K562 (cell line): Measurements from ENCODE around the gene SND1. TPM values are rescaled to one million over a fixed set of nuclear protein-coding genes. Genes with fewer than 3 reads are reported as not detected.

Experiments used
- CEBPG ChIP-seq, 3 experiments: fragments of 200-800 bp in 1 of 3; sonication (Bioruptor generic) in 1 of 3; sonication (generic) in 1 of 3; formaldehyde crosslinking in 1 of 3; IDR thresholded peaks in 2 of 3; conservative IDR thresholded peaks in 1 of 3; 2 replicates each; pipeline versions ENCODE4 v1.6.1 to v1.8.0; 2016 to 2022; ENCODE audit warnings: missing compliant biosample characterization in 2 of 3, missing genetic modification characterization in 2 of 3, mild to moderate bottlenecking in 1 of 3, missing genetic modification reagents in 1 of 3
- CGGBP1 ChIP-seq: fragments of 250-450 bp; sonication (Bioruptor Pico); IDR thresholded peaks from 2 replicates; pipeline ENCODE4 v1.9.0; 2021; ENCODE audit warnings: mild to moderate bottlenecking
- GATA2 ChIP-seq: sonication (generic); formaldehyde crosslinking; IDR thresholded peaks from 2 replicates; pipeline ENCODE4 v1.4.0; 2020; ENCODE audit warnings: mild to moderate bottlenecking, missing genetic modification reagents
- HDAC1 ChIP-seq, 2 experiments: fragments of 450-650 bp; IDR thresholded peaks; 2 replicates each; pipeline ENCODE4 v1.6.1; 2016 to 2017; ENCODE audit warnings: inconsistent platforms in 1 of 2, mild to moderate bottlenecking in 1 of 2, moderate library complexity in 1 of 2
- HDAC3 ChIP-seq: fragments of 450-650 bp; IDR thresholded peaks from 2 replicates; pipeline ENCODE4 v1.6.1; 2018; ENCODE audit warnings: borderline replicate concordance, mild to moderate bottlenecking, moderate library complexity; ENCODE audit not compliant: partially characterized antibody
- ID3 ChIP-seq, 2 experiments: fragments of 250-450 bp in 1 of 2; fragments of 450-650 bp in 1 of 2; sonication (Bioruptor Pico) in 1 of 2; IDR thresholded peaks; 2 replicates each; pipeline versions ENCODE4 v1.6.1 to v1.8.0; 2016 to 2021; ENCODE audit warnings: mild to moderate bottlenecking in 2 of 2, moderate library complexity in 2 of 2, missing compliant biosample characterization in 1 of 2, missing genetic modification characterization in 1 of 2
- ILK ChIP-seq: fragments of 450-650 bp; IDR thresholded peaks from 2 replicates; pipeline ENCODE4 v1.6.1; 2016; ENCODE audit warnings: missing genetic modification characterization, low read depth, mild to moderate bottlenecking, missing compliant biosample characterization, moderate library complexity, borderline replicate concordance
- KDM1A ChIP-seq, 2 experiments: fragments of 450-650 bp; IDR thresholded peaks; 2 replicates each; pipeline ENCODE4 v1.6.1; 2016; ENCODE audit warnings: mild to moderate bottlenecking in 2 of 2
- MAX ChIP-seq: sonication (generic); formaldehyde crosslinking; IDR thresholded peaks from 2 replicates; pipeline ENCODE4 v1.9.0; 2022; ENCODE audit warnings: mild to moderate bottlenecking, missing genetic modification reagents
- NCOA2 ChIP-seq, 2 experiments: fragments of 450-650 bp; IDR thresholded peaks; 2 replicates each; pipeline ENCODE4 v1.6.1; 2018; ENCODE audit warnings: mild to moderate bottlenecking in 2 of 2, moderate library complexity in 1 of 2; ENCODE audit not compliant: partially characterized antibody in 2 of 2
- PBX2 ChIP-seq, 2 experiments: IDR thresholded peaks in 1 of 2; conservative IDR thresholded peaks in 1 of 2; 2 replicates each; pipeline ENCODE4 v1.6.1; 2016; ENCODE audit warnings: low read depth in 2 of 2, mild to moderate bottlenecking in 1 of 2, missing compliant biosample characterization in 1 of 2, missing genetic modification characterization in 1 of 2, moderate library complexity in 1 of 2
- PML ChIP-seq: IDR thresholded peaks from 2 replicates; pipeline ENCODE4 v1.6.1; 2012; ENCODE audit warnings: low read length, inconsistent platforms
- SIN3B ChIP-seq: fragments of 450-650 bp; IDR thresholded peaks from 2 replicates; pipeline ENCODE4 v1.6.1; 2017; ENCODE audit warnings: low read depth, mild to moderate bottlenecking, moderate library complexity
- SUPT5H ChIP-seq: fragments of 450-650 bp; IDR thresholded peaks from 2 replicates; pipeline ENCODE4 v1.6.1; 2016
- TRIM24 ChIP-seq, 2 experiments: fragments of 450-650 bp; IDR thresholded peaks; 2 replicates each; pipeline ENCODE4 v1.6.1; 2016
- ZBTB11 ChIP-seq, 3 experiments: fragments of 200-800 bp in 1 of 3; fragments of 250-450 bp in 1 of 3; fragments of 450-650 bp in 1 of 3; sonication (Bioruptor Pico) in 1 of 3; sonication (Bioruptor generic) in 1 of 3; formaldehyde crosslinking in 1 of 3; IDR thresholded peaks; 2 replicates each; pipeline versions ENCODE4 v1.6.1 to v1.8.0; 2016 to 2022; ENCODE audit warnings: mild to moderate bottlenecking in 2 of 3, missing genetic modification characterization in 2 of 3, missing compliant biosample characterization in 1 of 3, moderate library complexity in 1 of 3
- ZBTB9 ChIP-seq: fragments of 450-650 bp; formaldehyde crosslinking; IDR thresholded peaks from 2 replicates; pipeline ENCODE4 v1.4.0; 2020; ENCODE audit warnings: mild to moderate bottlenecking, moderate library complexity
- polyA plus RNA-seq, 8 experiments: library from polyadenylated mRNA; depleted of rRNA in 4 of 8; stranded (reverse) in 5 of 8; unstranded in 3 of 8; fragments of >200 nt; fragmentation: Nextera tagmentation in 2 of 8; fragmentation: Illumina TruSeq in 1 of 8; extraction: Ambion mirVana in 2 of 8; extraction: Trizol in 1 of 8; gene quantifications; 2 replicates each; pipeline versions ENCODE4 v1.2.1 to v1.2.3, GENCODE V29; 2011 to 2014; ENCODE audit warnings: inconsistent platforms in 1 of 8, missing spikeins in 1 of 8
- total RNA-seq, 7 experiments: library from RNA; depleted of rRNA in 6 of 7; stranded (reverse); fragments of >200 nt in 6 of 7; fragmentation: Illumina TruSeq in 2 of 7; extraction: Trizol in 2 of 7; gene quantifications; 2 replicates each; pipeline versions ENCODE4 v1.2.1 to v1.2.3, GENCODE V29; 2011 to 2021; ENCODE audit warnings: low replicate concordance in 1 of 7

SND1 gene
- total and polyA plus RNA-seq, 9 of the 15 experiments (the other 6 are each of a cell fraction or from before 2014, with no cell fraction given), result 46.5 to 307 (median 191) TPM

GRCh38 chr7:127809261-127809702, 157.3 kb downstream of the SND1 start (continued):
- 0 out of 2 replicates have a peak, but pooled peaks have one; percentile 49 for TF ChIP-seq CGGBP1 (CRISPR knock-in tag)
- TF ChIP-seq NCOA2 (IDR thresholded peaks at IDR 0.05; ENCODE audit: partially characterized antibody in 2 of 2), result no peak
- TF ChIP-seq ZBTB11 (CRISPR knock-in tag; IDR thresholded peaks at IDR 0.05), result peak in 1 of 3 experiments; percentile 72; a peak in 2 of 6 replicates
- TF ChIP-seq ILK, result no peak
- TF ChIP-seq PBX2 (CRISPR knock-in tag; IDR thresholded peaks at IDR 0.05; ENCODE audit: low read depth), result no peak
- TF ChIP-seq PBX2 (tag; conservative IDR thresholded peaks at IDR 0.05; ENCODE audit: low read depth), result peak; percentile 43
- peak; percentile 64; the same call in 1 of the 2 replicates for TF ChIP-seq PML
- peak in 1 of 2 experiments; percentile 63; a peak in 1 of 4 replicates for TF ChIP-seq HDAC1 (IDR thresholded peaks at IDR 0.05)
- no peak for TF ChIP-seq SIN3B
- TF ChIP-seq KDM1A (IDR thresholded peaks at IDR 0.05), result peak in 1 of 2 experiments; percentile 20; a peak in 1 of 4 replicates
- TF ChIP-seq CEBPG (CRISPR knock-in tag; IDR thresholded peaks at IDR 0.05), result no peak
- no peak for TF ChIP-seq CEBPG (tag; conservative IDR thresholded peaks at IDR 0.05 in 1 of 2, IDR thresholded peaks at IDR 0.05 in 1 of 2)
- TF ChIP-seq HDAC3, result no peak
- peak; percentile 95 for TF ChIP-seq MAX (CRISPR knock-in tag)
- peak; percentile 82 to 85 for TF ChIP-seq TRIM24 (IDR thresholded peaks at IDR 0.05)
- TF ChIP-seq ZBTB9 (CRISPR knock-in tag), result peak; percentile 24; the same call in 1 of the 2 replicates
- no peak for TF ChIP-seq ID3 (CRISPR knock-in tag; IDR thresholded peaks at IDR 0.05)
- TF ChIP-seq ID3 (tag; IDR thresholded peaks at IDR 0.05), result no peak
- peak; percentile 77; the same call in 1 of the 2 replicates for TF ChIP-seq GATA2 (CRISPR knock-in tag)
- peak; percentile 29; the same call in 1 of the 2 replicates for TF ChIP-seq SUPT5H
